Activated T-cell treated with anti-CD3 and anti-CD28 coated beads for 4 hours (primary cell): Measurements from ENCODE around the gene NLGN4X.

ENCODE experiments used
- DNase-seq: peaks from one replicate; pipeline ENCODE4 v3.0.0-alpha.2; 2020

The NLGN4X gene

DNA sequence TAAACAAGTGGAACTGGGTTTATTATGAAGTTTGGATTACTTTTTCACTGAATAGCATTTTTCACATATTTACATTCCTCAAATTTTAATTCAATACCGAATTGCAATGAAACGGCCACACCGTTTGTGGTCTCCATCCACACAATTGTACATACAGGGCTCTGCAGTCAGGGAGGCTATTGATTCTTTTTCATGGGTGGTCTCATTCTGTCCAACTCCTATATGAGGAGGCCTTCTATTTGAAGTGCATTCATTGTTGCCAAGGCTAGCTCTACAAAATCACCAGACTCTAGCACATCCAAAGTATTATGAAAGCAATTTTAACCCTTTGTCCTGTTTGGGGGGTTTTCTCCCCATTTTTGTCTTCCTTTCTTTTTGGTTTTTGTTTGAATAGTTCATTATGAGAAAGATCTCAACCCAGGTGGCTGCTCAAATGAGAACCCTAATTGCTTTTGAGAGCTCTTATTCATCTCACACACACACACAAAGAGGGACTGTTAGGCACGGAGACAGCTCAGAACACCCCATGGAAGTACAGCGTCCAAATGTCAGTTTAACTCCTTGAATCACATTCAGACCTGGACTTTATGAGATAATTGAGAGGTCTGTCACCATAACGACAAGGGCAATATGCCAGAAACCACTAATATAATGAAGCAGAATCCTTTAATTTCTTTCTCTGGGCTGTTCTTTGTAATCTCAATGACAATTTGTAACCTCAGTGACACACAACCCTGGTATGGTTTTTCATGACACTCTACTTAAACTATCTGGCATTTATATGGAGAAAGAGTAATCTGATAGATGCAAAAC lies 79.4 kb downstream of the NLGN4X start:
- no peak for DNase-seq

DNA sequence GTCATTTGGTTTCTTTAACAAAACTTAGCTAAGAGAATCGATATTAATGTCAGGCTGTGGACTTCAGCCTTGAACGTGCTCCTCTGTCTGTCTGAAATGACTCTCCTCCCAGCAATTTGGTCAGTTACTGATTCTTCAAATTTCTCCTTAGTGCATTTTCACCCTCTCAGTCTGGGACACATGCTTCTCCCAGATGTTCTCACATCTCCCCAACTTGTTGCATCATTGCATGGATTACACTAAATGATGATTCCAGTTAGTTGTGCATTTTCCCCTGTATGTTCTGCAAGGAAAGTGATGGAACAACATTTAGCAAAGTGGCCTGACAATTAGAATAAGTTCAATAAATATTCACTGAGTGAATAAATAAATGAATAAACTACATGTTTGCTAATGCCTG lies 94.4 kb downstream of the NLGN4X start:
- DNase-seq, result no peak

DNA sequence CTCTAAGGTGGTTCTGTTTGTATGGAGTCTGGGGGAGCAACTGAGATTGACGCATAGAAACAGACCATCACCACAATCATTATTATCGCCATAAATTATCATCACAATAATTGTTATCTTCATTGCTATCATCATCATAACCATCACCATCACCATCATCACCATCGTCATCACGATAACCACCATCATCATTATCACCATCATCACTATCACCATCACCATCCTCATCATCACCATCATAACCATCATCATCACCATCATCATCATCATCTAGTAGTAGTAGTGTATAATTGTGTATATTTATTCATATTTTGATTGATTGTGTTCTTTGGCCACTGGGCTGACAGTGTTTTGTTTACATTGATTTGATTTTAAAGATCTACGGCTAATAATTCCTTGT lies 95.7 kb downstream of the NLGN4X start:
- no peak for DNase-seq

DNA sequence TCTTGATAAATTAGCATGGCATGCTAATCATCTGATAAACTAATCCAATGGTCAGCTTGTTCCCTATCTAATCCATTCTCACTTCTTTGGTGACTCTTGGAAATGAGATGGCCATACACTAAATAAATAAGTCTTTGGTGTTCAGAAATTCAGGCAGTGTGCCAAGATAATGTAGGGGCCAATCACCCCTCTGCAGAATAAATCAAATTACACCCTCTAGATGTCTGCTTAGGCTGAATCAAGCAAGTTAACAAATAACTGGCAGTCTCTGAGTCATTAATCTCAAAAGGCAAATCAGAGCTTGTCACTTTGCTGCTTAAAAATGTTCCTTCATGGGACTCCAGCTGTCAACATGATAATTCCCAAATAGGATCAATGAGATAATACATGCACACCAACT lies 97.4 kb downstream of the NLGN4X start:
- no peak for DNase-seq

DNA sequence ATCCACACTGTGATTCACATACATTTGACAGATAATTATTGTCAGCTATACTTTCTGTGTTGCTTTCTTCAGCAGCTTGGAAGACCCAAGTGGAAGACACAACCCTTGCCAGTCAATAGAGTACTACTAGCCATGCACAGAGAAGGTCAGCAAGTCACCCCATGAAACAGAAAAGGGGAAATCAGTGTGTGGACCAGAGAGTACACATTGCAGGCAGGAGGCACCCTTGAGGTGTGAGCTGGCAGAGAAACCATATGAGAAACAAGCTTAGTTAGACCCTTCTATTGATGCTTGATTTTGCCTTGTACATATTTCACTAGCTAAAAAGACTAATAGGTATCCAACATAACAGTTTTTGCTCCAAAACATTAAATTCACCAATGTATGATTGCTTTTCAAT lies 99.5 kb downstream of the NLGN4X start:
- no peak for DNase-seq

DNA sequence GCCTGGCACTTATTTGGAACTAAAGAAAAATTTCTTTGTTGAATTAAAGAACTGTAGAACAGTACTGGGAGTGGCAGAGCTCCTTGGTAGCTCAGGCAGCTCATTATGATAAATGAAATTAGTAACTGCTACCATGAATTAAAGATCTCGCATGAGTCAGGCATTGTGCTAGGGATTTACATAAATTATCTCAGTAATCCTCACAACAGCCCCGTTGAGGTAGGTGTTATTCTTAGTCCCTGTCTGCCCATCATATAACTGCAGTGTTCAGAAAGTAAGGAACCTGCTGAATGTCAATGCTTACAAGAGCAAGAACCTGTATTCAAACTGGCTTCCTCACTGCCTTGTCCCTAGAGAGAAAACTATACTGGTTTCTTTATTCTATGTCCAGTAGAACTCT lies 108.3 kb downstream of the NLGN4X start:
- DNase-seq, result no peak

DNA sequence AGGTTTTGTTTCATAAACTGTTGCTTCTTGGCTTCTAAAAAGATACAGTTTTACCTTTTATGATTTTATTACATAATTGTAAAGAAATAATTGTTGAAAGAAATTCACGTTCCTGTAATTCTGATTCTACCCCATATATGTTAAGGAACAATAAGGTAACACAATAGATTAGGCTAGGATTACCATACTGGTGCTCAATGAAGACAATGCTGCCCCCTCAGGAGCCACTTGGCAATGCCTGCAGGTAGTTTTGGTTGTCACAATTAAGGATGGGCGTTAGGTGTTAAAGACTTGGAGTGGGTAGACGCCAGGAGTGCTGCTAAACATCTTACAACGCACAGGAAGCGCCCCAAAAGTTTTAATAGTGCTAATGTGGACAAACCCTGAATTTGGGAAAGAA lies 133.2 kb downstream of the NLGN4X start:
- DNase-seq, result no peak

DNA sequence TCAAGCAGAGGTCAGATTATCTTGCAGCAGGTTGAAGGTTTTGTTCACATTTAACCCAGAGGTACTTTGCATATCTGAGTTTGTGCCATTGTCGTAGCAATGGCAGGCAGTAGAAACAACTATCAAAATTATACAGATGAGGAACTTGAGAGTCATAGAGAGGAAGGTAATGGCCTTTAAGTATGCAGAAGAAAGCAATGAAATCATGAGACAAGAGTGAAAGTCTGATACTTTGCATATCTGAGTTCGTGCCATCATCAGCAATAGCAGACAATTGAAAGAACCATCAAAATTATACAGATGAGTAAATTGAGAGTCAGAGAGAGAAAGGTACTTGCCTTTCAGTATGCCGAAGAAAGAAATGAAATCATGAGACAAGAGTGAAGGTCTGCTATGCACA lies 154.1 kb downstream of the NLGN4X start:
- DNase-seq, result no peak

DNA sequence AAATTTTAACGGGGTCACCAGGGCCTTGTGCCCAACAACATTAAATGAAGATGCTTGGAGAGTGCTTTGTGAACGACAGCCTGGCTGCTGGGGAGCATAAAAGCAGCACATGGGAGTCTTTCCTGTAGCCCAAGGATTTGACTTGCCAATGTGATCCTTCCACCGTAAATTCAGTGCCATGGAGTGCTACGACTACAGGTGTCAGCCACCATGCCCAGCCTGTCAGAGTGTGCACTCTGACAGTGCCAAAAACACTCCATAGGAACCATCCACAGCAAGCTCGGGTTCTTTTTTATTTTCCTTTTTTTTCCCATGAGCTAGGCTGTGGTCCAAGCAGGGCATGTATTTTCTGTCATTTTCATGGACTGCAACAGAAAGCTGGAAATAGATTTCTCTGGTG lies 156.9 kb downstream of the NLGN4X start:
- DNase-seq, result no peak

DNA sequence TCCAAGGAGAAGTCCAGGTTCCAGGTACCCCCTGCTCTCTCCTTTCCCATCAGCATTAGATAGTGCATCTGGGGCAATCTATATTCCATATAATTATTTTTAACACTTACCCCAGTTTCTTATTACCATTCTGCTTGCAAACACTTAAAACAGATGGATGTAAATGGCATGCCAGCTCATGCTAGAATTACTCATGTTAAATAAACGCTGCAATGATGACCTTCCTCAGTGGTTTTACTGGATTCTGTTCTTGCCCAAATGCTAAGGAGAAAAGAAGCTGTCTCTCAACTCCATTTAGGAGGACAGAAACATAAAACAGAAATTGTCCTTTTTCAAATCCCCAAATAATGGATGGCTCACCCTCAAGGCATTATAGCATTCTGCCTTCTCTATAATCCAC lies 161.1 kb downstream of the NLGN4X start:
- DNase-seq, result no peak

DNA sequence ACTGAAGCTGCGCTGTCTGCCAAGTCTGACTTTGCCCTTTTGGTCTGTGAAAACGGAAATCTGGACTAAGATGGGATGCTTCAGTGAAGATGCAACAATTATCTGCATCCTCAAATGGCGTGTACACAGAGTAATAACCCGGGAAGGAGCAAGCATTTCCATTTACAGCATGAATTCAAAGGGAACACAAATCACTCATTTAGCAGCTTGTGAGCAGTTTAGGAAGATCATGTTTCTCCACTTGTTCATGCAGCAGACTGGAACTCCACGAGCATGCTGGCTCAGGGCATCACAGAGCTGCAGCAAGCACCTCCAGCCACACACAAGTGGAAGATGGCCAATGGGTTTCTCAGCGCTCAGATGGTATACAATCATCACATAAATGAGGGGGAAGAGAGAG lies 175.5 kb downstream of the NLGN4X start:
- no peak for DNase-seq

DNA sequence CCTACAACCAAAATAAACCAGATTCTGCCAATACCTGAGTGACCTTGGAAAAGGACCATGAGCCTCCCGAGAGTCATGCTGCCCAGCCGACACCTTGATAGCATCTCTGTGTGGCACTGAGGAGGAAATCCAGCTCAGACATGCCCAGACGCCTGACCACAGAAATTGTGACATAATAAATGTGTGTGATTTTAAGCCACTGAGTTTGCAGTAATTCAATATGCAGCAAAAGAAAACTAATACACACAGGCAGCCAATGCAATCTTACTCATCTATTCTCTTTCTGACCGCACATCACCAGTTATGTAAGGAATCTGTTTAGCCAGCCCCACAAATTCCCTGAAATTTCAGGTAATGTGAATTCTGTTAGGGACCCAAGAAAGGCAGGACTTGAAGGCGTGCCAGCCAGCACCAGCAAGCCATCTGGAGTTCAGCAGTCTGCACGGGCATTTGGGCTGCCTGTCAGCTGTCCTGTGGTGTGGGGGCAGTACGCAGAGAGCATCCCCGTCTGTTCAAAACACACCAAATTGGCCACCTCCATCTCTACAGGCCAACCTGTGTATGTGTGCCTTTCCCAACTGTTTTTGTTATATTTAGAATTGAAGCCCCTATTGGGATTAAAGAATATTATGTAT lies 176.4 kb downstream of the NLGN4X start:
- DNase-seq, result no peak

DNA sequence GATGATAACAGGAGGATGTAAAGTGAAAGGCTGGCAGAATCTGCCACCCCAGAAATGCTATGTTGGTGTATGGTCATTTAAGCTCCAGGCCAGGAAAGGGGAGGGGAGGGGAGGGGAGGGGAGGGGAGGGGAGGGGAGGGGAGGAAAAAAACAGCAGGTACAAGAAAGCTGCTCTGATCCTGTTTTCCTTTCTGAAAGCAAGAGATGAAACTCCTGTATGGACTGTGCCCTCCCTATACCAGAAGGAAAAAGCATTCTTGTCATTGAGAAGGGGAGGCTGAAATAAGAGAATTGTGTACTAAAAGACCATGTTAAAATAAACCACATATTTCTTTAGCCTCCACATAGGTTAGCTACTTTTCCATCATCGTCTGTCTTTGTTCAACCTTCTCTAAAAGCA lies 179.5 kb downstream of the NLGN4X start:
- DNase-seq, result no peak

DNA sequence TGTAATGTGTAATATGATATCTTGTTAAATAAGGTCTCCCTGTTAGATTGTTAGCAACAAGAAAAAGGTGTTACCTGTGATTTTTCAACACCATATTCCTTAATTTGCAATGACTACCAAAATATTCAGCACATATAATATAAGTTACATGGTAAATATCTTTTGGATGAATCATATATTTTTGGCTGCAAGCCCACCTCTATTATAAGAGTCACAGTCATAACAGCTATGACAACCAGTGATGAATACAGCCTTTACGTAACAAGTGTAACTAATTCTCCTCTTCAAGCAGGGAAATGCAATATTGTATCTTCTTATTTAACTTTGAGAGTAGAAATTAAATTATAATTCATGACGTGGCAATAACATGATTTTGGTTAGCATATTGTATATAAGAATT lies 187.0 kb downstream of the NLGN4X start:
- no peak for DNase-seq

DNA sequence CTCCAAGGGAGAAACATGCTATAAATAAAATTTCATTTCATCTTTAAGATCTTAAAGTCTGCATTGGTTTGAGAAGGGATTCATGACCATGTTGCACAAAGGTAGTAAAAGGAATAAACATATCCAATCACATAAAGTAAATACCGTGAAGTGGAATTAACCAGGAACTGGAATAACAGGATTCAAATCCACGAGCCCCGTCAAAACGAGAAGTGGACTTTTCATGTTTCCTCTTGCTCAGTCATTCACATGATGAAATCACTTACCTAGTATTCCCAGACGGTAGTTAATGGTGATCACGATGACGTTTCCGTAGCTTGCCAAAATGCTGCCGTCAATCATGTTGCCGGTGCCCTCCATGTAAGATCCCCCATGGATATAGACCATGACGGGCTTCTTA lies 199.7 kb downstream of the NLGN4X start:
- DNase-seq, result no peak

DNA sequence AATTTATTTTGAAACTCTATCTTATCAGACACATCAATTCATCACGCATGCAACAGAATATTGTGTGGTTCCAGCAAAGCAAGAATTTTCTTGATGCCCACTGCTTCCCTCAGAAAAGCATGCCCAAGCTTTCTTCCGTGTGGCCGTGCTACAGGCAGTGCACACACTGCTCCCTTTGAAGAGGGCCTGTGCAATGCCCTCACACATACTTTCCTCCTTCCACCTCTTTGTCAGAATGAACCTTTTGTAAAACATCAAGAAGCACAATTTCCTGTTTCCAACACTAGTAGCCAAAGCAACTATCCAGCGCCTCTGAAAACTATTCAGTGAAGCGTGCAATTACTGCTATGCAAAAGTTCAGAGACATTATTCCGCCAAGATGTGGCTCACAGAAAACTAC lies 201.7 kb downstream of the NLGN4X start:
- no peak for DNase-seq

DNA sequence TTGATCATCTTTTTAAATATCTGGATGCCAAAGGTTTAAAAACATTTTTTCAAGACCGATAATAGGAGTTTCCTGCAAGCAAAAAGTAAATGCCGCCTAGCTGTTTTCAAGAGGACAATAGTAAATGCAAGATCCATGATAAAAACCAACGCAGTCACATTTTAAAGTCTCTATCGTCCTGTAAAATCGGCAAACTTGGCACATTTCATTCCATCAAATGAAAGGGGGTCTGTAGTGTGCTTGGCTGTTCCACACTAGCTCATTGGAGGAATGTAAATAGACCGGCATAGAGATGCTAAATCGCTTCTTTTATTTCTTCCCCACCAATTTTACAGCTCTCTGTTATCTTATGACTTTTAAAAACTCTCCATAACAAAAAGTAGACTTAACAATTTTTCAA lies 202.2 kb downstream of the NLGN4X start:
- DNase-seq, result no peak

DNA sequence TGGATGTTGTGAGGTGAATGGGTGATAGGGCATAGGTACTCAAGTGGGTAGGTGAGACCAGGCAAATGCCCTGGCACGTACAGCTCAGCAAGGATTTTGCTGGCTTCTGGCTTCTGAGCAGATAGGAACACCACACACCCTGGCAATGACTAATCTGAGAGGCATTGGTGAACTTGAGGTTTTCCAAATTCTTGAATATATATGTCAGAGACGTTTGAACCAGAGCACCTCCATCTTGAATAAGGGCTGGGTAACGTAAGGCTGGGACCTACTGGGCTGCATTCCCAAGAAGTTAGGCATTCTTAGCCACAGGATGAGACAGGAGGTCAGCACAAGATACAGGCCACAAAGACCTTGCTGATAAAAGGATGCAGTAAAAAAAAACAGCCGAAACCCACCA lies 204.5 kb downstream of the NLGN4X start:
- DNase-seq, result no peak

DNA sequence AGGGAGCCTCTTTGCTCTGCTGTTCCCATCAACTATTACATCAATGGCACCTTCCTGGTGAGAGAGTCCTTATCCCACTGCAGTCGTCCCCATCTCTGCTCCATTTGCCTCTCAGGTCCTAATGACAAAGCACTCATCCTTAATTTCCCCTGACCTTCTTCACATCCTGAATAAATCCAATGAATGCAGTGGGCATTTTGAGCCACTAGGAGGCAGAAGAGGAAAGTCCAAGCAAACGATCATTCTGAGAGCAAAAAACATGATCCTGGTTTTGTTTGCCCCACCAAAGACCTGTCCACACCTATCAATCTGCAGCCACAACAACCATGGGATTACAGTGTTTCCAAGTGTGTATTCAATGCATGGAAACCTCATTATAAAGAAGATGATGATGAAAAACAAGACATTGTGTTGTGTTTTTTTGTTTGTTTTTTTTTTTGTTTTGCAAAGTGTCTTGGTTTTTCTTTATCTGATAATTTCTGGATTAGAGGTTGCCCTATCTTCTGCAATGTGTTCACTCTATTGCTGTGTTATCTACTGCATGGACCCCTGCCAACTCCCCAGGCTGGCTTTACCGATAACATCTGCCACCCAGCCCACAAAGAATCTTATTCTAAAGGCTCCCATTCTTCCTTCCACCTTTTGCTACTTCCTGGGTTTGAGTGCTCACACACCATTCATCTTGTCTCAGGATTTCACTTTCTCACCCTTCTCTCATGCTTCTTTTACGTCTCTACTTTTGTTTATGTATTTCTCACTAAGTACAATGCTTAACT lies 207.2 kb downstream of the NLGN4X start:
- DNase-seq, result no peak

DNA sequence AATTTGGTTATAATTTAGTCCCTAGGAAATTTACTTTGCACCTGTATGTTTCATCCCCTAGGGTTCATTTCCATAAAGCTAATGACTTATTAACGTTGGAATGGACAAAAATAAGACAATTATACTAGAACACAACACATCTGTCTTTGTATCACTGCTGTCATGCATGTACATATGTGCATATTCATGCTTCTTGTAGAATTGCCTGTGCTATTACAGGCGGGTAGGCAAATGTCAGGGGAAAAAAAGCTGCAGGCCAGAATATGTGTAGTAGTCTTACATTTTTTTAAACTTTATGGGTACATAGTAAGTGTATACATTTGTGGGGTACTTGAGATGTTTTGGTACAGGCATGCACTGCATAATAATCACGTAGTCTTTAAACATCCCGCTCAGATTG lies 209.6 kb downstream of the NLGN4X start:
- no peak for DNase-seq

DNA sequence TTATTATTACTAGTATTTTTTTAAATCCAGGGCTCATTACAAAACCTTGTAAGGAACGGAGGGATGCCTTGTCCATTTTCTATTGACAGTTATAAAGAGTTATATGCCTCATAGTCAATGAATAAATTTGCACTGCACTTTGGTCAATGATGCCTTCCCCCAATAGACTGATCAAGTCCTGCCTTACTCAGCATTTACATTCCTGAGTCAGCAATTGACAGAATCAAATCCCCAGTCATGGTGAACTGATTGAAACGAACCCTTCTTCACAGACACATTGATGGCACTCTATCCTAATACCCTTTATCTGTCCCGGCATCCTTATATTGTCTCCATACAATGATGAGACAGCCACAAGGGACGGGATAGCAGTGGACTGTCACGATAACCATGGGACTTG lies 213.2 kb downstream of the NLGN4X start:
- no peak for DNase-seq

DNA sequence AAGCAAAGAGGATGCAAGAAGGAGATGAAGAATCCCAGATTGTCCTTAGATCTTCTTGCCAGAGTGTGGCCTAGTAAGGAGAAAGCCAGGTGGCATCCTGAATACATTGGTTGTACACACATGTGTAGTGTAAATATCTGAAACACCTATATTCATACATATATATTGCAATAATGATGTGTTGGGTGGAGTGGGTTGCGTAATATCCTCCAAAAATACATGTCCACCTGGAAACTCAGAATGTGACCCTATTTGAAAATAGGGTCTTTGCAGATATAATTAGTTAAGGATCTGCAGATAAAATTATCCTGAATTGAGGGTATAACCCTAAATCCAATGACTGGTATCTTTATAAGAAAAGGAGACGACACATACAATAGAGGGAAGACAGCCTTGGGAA lies 216.3 kb downstream of the NLGN4X start:
- DNase-seq, result no peak

DNA sequence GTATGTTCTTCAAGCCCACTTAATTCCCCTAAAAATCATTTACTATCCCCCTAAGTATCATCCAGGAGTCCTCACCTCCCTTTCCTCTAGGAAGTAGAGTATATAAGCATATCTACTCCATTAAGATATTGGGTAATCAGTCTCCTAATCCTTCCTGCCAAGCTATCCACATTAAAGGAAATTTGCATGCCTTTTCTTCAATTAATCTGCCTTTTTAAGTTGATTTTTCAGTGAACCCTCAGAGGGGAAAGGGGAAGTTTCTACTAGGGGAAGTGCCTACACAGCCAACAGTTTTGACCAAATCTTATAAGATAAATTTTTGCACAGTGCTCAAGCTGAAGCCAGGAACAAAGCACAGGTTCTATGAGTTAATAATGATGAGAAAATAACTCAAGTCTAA lies 222.8 kb downstream of the NLGN4X start:
- no peak for DNase-seq

DNA sequence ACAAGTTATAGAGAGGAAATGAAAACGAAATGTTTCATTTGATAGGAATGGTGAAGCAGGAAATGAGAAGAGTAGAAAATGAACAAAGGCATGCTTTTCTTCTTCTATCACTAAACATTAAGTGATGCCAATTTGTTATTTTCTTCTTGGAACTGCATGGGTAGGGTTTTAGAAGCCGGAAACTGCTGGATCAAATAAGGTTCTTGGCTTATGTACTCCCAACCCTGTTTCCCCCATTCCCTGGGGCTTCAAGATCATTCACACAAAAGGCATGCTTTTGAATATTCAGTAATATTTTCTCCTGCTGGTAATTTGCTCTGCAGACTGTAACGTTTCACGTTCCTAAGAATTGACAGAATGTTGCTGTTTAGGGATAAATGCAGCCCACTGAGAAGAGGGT lies 224.1 kb downstream of the NLGN4X start:
- DNase-seq, result no peak
